ENCODE results near the gene MYRF.
A peak's percentile ranks its signal among the peaks of the same experiment; 100 is the strongest.

The MYRF gene

GRCh38 chr11:61814247-61814957, 62.0 kb downstream of the MYRF start:
- Histone ChIP-seq H3K4me3 (peak overlapping the region; percentile 84), H3K4me1 (peaks cover 28% of the 10 kb centered on the region), H3K4me2 (peak overlapping the region; percentile 94), H3K36me3 (peaks cover 51% of the 10 kb centered on the region), H3K9me3 (no peaks in the 10 kb centered on the region; the same call in 1 of the 2 replicates), H3K9ac (peak overlapping the region; percentile 95), H3K27ac (peak overlapping the region; percentile 97), H4K20me1 (peaks cover 21% of the 10 kb centered on the region; the same call in 1 of the 2 replicates), H3K27me3 (no peaks in the 10 kb centered on the region)
- no peak for TF ChIP-seq Cebpa-rat (IDR thresholded peaks at IDR 0.05)

- H3K27me3 ChIP-seq, result no peaks in the 10 kb centered on the region
- peak overlapping the region; percentile 95 for H3K9ac ChIP-seq
- peak overlapping the region; percentile 84 for H3K4me3 ChIP-seq
- peaks cover 17% of the 10 kb centered on the region; the same call in 1 of the 2 replicates for H4K20me1 ChIP-seq
- no peak for TF ChIP-seq Cebpa-rat (IDR thresholded peaks at IDR 0.05)
- H3K4me2 ChIP-seq, result peak overlapping the region; percentile 94
- peaks cover 28% of the 10 kb centered on the region for H3K4me1 ChIP-seq
- H3K36me3 ChIP-seq, result peaks cover 43% of the 10 kb centered on the region
- peak overlapping the region; percentile 97 for H3K27ac ChIP-seq
- no peaks in the 10 kb centered on the region; the same call in 1 of the 2 replicates for H3K9me3 ChIP-seq
Observed at GRCh38 chr11:61814958-61815789, 62.7 kb downstream of the MYRF start.

- Histone ChIP-seq H3K4me2 (peak overlapping the region; percentile 94), H3K27me3 (no peaks in the 10 kb centered on the region), H3K4me3 (peak overlapping the region; percentile 84), H3K27ac (peak overlapping the region; percentile 97), H3K9me3 (no peaks in the 10 kb centered on the region; the same call in 1 of the 2 replicates), H4K20me1 (peaks cover 10% of the 10 kb centered on the region; the same call in 1 of the 2 replicates), H3K9ac (peak overlapping the region; percentile 95), H3K4me1 (peaks cover 28% of the 10 kb centered on the region), H3K36me3 (peaks cover 34% of the 10 kb centered on the region)
- TF ChIP-seq Cebpa-rat (IDR thresholded peaks at IDR 0.05), result no peak
Observed at GRCh38 chr11:61815790-61816735, 63.6 kb downstream of the MYRF start.

- Histone ChIP-seq H3K36me3 (peaks cover 26% of the 10 kb centered on the region), H3K4me2 (peak within 1 kb of the TSS; percentile 94), H4K20me1 (peaks cover 10% of the 10 kb centered on the region; the same call in 1 of the 2 replicates), H3K4me1 (peaks cover 28% of the 10 kb centered on the region), H3K27me3 (no peaks in the 10 kb centered on the region), H3K9ac (peak within 1 kb of the TSS; percentile 95), H3K9me3 (no peaks in the 10 kb centered on the region; the same call in 1 of the 2 replicates), H3K4me3 (peak within 1 kb of the TSS; percentile 84), H3K27ac (peak within 1 kb of the TSS; percentile 97)
- peak; percentile 97 for TF ChIP-seq Cebpa-rat (IDR thresholded peaks at IDR 0.05)
Observed at GRCh38 chr11:61816736-61817455, 64.5 kb downstream of the MYRF start, which contains the start of gene FADS1. FADS1 (minus strand) TSS chr11:61817003; CDS start chr11:61816929, 74 bp downstream.

GRCh38 chr11:61817471-61818202, 65.2 kb downstream of the MYRF start:
- no peaks in the 10 kb centered on the region for H3K27me3 ChIP-seq
- TF ChIP-seq Cebpa-rat (IDR thresholded peaks at IDR 0.05), result no peak
- H3K4me1 ChIP-seq, result peaks cover 28% of the 10 kb centered on the region
- H3K9me3 ChIP-seq, result no peaks in the 10 kb centered on the region; the same call in 1 of the 2 replicates
- peak overlapping the region; percentile 94 for H3K4me2 ChIP-seq
- peak overlapping the region; percentile 97 for H3K27ac ChIP-seq
- H3K4me3 ChIP-seq, result peak overlapping the region; percentile 84
- peaks cover 18% of the 10 kb centered on the region for H3K36me3 ChIP-seq
- H4K20me1 ChIP-seq, result peaks cover 5% of the 10 kb centered on the region; the same call in 1 of the 2 replicates
- H3K9ac ChIP-seq, result peak overlapping the region; percentile 95

- Histone ChIP-seq H4K20me1 (no peaks in the 10 kb centered on the region), H3K9ac (no peak overlapping the region), H3K4me3 (no peak overlapping the region), H3K4me2 (no peak overlapping the region), H3K27me3 (no peaks in the 10 kb centered on the region), H3K4me1 (peaks cover 17% of the 10 kb centered on the region), H3K9me3 (no peaks in the 10 kb centered on the region), H3K27ac (no peak overlapping the region), H3K36me3 (no peaks in the 10 kb centered on the region)
- no peak for TF ChIP-seq Cebpa-rat (IDR thresholded peaks at IDR 0.05)
Observed at GRCh38 chr11:61820174-61820573, 67.7 kb downstream of the MYRF start.

GRCh38 chr11:61826930-61827570, 74.6 kb downstream of the MYRF start:
- peaks cover 3% of the 10 kb centered on the region for H3K36me3 ChIP-seq
- peak overlapping the region; percentile 91 for H3K4me3 ChIP-seq
- H3K27me3 ChIP-seq, result no peaks in the 10 kb centered on the region
- H3K4me1 ChIP-seq, result peaks cover 45% of the 10 kb centered on the region
- H3K9me3 ChIP-seq, result no peaks in the 10 kb centered on the region
- H3K4me2 ChIP-seq, result peak overlapping the region; percentile 99
- H3K27ac ChIP-seq, result peak overlapping the region; percentile 99
- peak overlapping the region; percentile 97 for H3K9ac ChIP-seq
- peaks cover 31% of the 10 kb centered on the region for H4K20me1 ChIP-seq
- no peak for TF ChIP-seq Cebpa-rat (IDR thresholded peaks at IDR 0.05)
